GM12878 (cell line): ENCODE data around the gene PLXNB3. TPM values are rescaled to one million over a fixed set of nuclear protein-coding genes. Genes with fewer than 3 reads are reported as not detected.

Experiments
- ATAC-seq: fragments of 200-7000 bp; cut with Tn5 transposase; 3 replicates; pipeline ENCODE4 v1.9.1; 2020; ENCODE audit warnings: mild to moderate bottlenecking, moderate library complexity
- BruUV-seq: library from RNA; stranded (reverse); fragments of 400-500 nt; replicated peaks from 2 replicates; lab custom pipeline; 2021; lab: Mats Ljungman, UMichigan
- CTCF ChIA-PET: fragments of 300-600 bp; sonication (Branson Sonifier 250); formaldehyde crosslinking; extraction: SDS; loops from one replicate; lab custom pipeline; 2021; ENCODE audit warnings: inconsistent platforms; lab: Yijun Ruan, JAX
- POLR2A ChIA-PET: fragments of 350-600 bp; formaldehyde crosslinking; extraction: SDS; loops from one replicate; lab custom pipeline; 2021; ENCODE audit warnings: inconsistent platforms; lab: Charles Lee
- RAD21 ChIA-PET: fragments of 300-600 bp; sonication (Branson Sonifier 250); formaldehyde crosslinking; loops from one replicate; lab custom pipeline; 2023; ENCODE audit warnings: antibody characterized with exemption; ENCODE audit not compliant: unreplicated experiment; lab: Charles Lee
- SMC1A ChIA-PET: fragments of 300-600 bp; sonication (Branson Sonifier 250); formaldehyde crosslinking; loops from one replicate; lab custom pipeline; 2023; ENCODE audit not compliant: unreplicated experiment, uncharacterized antibody; lab: Charles Lee
- DNase-seq: peaks from one replicate; pipeline ENCODE4 v3.0.0-alpha.2; 2011; ENCODE audit warnings: low read depth, low spot score
- FAIRE-seq: peaks from 3 replicates; lab custom pipeline; 2011; peaks lifted over from hg19 to GRCh38; lab: Jason Lieb, UNC
- H2AFZ ChIP-seq: 2 replicates; pipeline ENCODE4 v1.6.0; 2011; ENCODE audit warnings: low read depth, low read length, control low read depth; ENCODE audit not compliant: control insufficient read depth
- H3K27ac ChIP-seq: 2 replicates; pipeline ENCODE4 v1.5.1; 2011; ENCODE audit warnings: control low read depth; ENCODE audit not compliant: control insufficient read depth, insufficient read depth
- H3K27me3 ChIP-seq, 2 experiments: replicated peaks in 1 of 2; 2 replicates each; pipeline versions ENCODE4 v1.6.0 to v1.6.1; 2011; ENCODE audit warnings: low read length in 1 of 2; ENCODE audit not compliant: control insufficient read depth in 2 of 2, insufficient read depth in 2 of 2
- H3K36me3 ChIP-seq, 2 experiments: 2 replicates each; pipeline ENCODE4 v1.5.1; 2011; ENCODE audit warnings: low read length in 1 of 2; ENCODE audit not compliant: control insufficient read depth in 2 of 2, insufficient read depth in 2 of 2
- H3K4me1 ChIP-seq: 2 replicates; pipeline ENCODE4 v1.6.1; 2011; ENCODE audit warnings: mild to moderate bottlenecking, low read length, moderate library complexity, mixed read lengths; ENCODE audit not compliant: control insufficient read depth, insufficient read depth
- H3K4me2 ChIP-seq: 2 replicates; pipeline ENCODE4 v1.6.0; 2011; ENCODE audit warnings: control low read depth; ENCODE audit not compliant: control insufficient read depth, insufficient read depth
- H3K4me3 ChIP-seq: fragments of 200-600 bp; sonication (generic); 2 replicates; pipeline ENCODE4 v1.5.1; 2016
- H3K79me2 ChIP-seq: 2 replicates; pipeline ENCODE4 v1.6.0; 2011; ENCODE audit warnings: low read length; ENCODE audit not compliant: control insufficient read depth, insufficient read depth
- H3K9ac ChIP-seq: 2 replicates; pipeline ENCODE4 v1.8.0; 2011; ENCODE audit warnings: low read length, control low read depth, mixed read lengths; ENCODE audit not compliant: control insufficient read depth, insufficient read depth
- H3K9me3 ChIP-seq: replicated peaks from 3 replicates; pipeline ENCODE4 v1.5.1; 2011; ENCODE audit warnings: mild to moderate bottlenecking, low read length; ENCODE audit not compliant: control insufficient read depth, insufficient read depth
- H4K20me1 ChIP-seq: 2 replicates; pipeline ENCODE4 v1.6.0; 2011; ENCODE audit not compliant: control insufficient read depth, insufficient read depth
- BCL11A ChIP-seq: IDR thresholded peaks from 2 replicates; pipeline ENCODE4 v1.6.1; 2011; ENCODE audit warnings: low read depth, low read length
- BMI1 ChIP-seq: fragments of 450-650 bp; IDR thresholded peaks from 2 replicates; pipeline ENCODE4 v1.6.1; 2016; ENCODE audit warnings: mild to moderate bottlenecking, moderate library complexity, borderline replicate concordance
- CBFB ChIP-seq: IDR thresholded peaks from 2 replicates; pipeline ENCODE4 v1.6.1; 2016; ENCODE audit warnings: antibody characterized with exemption, low read depth
- CBX3 ChIP-seq: fragments of 200-600 bp; sonication (generic); IDR thresholded peaks from 2 replicates; pipeline ENCODE4 v1.6.1; 2016; ENCODE audit warnings: low read depth, borderline replicate concordance
- CHD2 ChIP-seq: IDR thresholded peaks from 2 replicates; pipeline ENCODE4 v1.6.1; 2011; ENCODE audit warnings: low read depth, low read length, improper control_type of control experiment, borderline replicate concordance
- HCFC1 ChIP-seq: fragments of 150-350 bp; IDR thresholded peaks from 2 replicates; pipeline ENCODE4 v1.6.1; 2014; ENCODE audit warnings: low read length
- KAT2A ChIP-seq: conservative IDR thresholded peaks from 2 replicates; pipeline ENCODE4 v1.6.1; 2011; ENCODE audit warnings: low read depth, low read length; ENCODE audit not compliant: control insufficient read depth
- KDM1A ChIP-seq: fragments of 200-600 bp; sonication (generic); IDR thresholded peaks from 2 replicates; pipeline ENCODE4 v1.6.1; 2016; ENCODE audit warnings: borderline replicate concordance
- KLF5 ChIP-seq: fragments of 450-650 bp; IDR thresholded peaks from 2 replicates; pipeline ENCODE4 v1.6.1; 2014; ENCODE audit warnings: mild to moderate bottlenecking; ENCODE audit not compliant: partially characterized antibody
- MTA3 ChIP-seq: IDR thresholded peaks from 2 replicates; pipeline ENCODE4 v1.6.1; 2012; ENCODE audit warnings: low read length, inconsistent platforms, borderline replicate concordance
- NBN ChIP-seq: fragments of 450-650 bp; IDR thresholded peaks from 2 replicates; pipeline ENCODE4 v1.6.1; 2016
- SMAD5 ChIP-seq: IDR thresholded peaks from 2 replicates; pipeline ENCODE4 v1.6.1; 2016; ENCODE audit warnings: antibody characterized with exemption, low read depth
- SREBF1 ChIP-seq: IDR thresholded peaks from 2 replicates; pipeline ENCODE4 v1.6.1; 2012; ENCODE audit warnings: mild to moderate bottlenecking, low read length
- WGBS: methylation state at CpG from one replicate; pipeline ENCODE4 v1.1.6; 2016; ENCODE audit warnings: low lambda C conversion rate; ENCODE audit not compliant: insufficient replicate concordance, insufficient coverage; ENCODE audit errors: missing lambda C conversion rate; 5-methylcytosine and 5-hydroxymethylcytosine counted together
- in situ Hi-C: fragments of 300-500 bp; cut with MboI; formaldehyde crosslinking; loops from 9 replicates; pipeline ENCODE4 v1.14.3; 2018; ENCODE audit warnings: mixed read lengths
- intact Hi-C: fragments of 100-400 bp; cut with micrococcal nuclease; formaldehyde crosslinking; loops from one replicate; pipeline ENCODE4 v1.14.2; 2022; ENCODE audit not compliant: unreplicated experiment
- polyA plus RNA-seq, 11 experiments: library from polyadenylated mRNA; depleted of rRNA in 4 of 11; unstranded in 6 of 11; stranded (reverse) in 5 of 11; fragments of >200 nt; fragmentation: Nextera tagmentation in 4 of 11; fragmentation: Illumina TruSeq in 1 of 11; extraction: Ambion mirVana in 4 of 11; extraction: Trizol in 1 of 11; gene quantifications; 1 replicate in 1 of 11; 2 replicates in 10 of 11; pipeline versions ENCODE4 v1.2.1 to v1.2.3, GENCODE V29; 2011 to 2016; ENCODE audit warnings: inconsistent platforms in 2 of 11, missing spikeins in 2 of 11, low read depth in 1 of 11
- total RNA-seq, 4 experiments: library from RNA; depleted of rRNA in 3 of 4; stranded (reverse); fragments of >200 nt in 3 of 4; fragmentation: Illumina TruSeq in 1 of 4; extraction: Trizol in 1 of 4; gene quantifications; 2 replicates each; pipeline versions ENCODE4 v1.2.1 to v1.2.3, GENCODE V29; 2013 to 2021
- TF ChIP-seq, protein P1 (sequence below): IDR thresholded peaks from 2 replicates; pipeline ENCODE4 v1.6.1; 2012; ENCODE audit warnings: low read depth, low read length, improper control_type of control experiment
- TF ChIP-seq, protein P2 (sequence below): IDR thresholded peaks from 2 replicates; pipeline ENCODE4 v1.6.1; 2011; ENCODE audit warnings: low read depth, mild to moderate bottlenecking, low read length, moderate library complexity, borderline replicate concordance; ENCODE audit errors: extremely low read depth
- TF ChIP-seq, protein P3 (sequence below): fragments of 450-650 bp; conservative IDR thresholded peaks from 2 replicates; pipeline ENCODE4 v1.6.1; 2017; ENCODE audit warnings: mild to moderate bottlenecking, moderate library complexity
- TF ChIP-seq, protein P4 (sequence below): IDR thresholded peaks from 2 replicates; pipeline ENCODE4 v1.6.1; 2012; ENCODE audit warnings: low read depth, low read length, improper control_type of control experiment

PLXNB3 gene
- total and polyA plus RNA-seq, 10 of the 15 experiments (the other 5 are each of a cell fraction or from before 2014, with no cell fraction given), result 0.06 to 0.68 (median 0.19) TPM; not detected in 4

DNA sequence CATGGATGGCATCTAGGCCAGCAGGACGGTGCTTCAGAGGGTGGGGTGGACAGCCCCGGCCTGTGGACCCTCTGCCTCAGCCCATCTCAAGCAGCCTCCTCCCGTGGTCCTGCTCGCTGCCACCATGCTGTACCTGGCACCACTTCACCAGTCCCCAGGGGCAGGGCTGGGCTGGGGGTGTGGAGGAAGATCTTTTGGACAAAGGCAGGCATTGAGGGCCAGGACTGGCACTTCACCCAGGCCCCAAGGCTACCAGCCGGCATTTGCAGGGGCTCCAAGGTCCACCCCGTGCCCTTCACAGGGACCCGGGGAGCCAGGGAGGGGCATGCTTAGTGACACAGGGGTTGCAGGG lies 713 bp downstream of the PLXNB3 start (continued):
- TF ChIP-seq NBN (no peak), BMI1 (no peak), BCL11A (no peak), CBFB (no peak), KLF5 (no peak), SMAD5 (no peak), HCFC1 (no peak), CBX3 (no peak)
- TF ChIP-seq, protein P1, sequence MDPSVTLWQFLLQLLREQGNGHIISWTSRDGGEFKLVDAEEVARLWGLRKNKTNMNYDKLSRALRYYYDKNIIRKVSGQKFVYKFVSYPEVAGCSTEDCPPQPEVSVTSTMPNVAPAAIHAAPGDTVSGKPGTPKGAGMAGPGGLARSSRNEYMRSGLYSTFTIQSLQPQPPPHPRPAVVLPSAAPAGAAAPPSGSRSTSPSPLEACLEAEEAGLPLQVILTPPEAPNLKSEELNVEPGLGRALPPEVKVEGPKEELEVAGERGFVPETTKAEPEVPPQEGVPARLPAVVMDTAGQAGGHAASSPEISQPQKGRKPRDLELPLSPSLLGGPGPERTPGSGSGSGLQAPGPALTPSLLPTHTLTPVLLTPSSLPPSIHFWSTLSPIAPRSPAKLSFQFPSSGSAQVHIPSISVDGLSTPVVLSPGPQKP, result no peak

DNA sequence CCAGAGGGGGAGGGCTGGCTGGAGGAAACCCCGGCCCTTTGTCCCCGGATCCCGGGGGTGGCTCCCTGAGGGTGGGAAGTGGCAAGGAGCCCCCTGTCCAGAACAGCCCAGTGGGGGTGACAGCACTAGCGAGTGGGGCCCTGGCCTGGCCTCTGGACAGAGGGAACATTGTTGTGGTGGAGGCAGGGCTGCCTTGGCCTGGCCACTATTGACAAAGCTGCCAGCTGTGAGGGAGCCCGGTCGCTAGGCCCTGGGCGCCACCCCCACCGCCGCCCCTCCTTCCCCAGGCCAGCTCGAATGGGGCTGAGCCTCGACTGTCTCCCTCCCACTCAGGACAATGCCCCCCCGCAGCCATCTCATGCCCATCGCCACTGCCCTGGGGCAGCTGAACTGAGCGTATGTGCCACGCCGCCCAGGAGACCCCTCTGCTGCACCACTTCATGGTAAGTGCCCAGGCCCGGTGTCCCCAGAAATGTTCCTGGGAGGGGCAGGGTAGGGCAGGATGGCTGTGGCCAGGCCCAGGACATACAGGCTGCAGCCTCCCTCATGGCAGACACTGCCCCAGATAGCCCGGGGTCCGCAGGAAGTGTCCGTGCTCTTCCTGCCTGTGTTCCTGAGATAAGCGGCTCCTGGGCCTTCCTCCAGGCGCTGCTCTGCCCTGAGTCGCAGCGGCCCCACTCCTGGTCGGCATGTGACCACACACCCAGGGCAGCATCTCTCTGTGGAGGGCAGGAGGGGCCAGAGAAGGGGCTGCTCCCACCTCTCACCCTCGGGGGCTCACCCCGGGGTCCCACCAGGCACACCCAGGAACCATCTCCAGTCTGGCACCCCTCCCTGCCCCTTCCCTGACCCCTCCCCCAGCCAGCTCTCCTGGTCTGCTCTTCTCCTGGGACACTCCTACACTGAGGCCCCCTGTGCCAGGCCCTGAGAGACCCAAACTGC lies 1.4 kb downstream of the PLXNB3 start:
- FAIRE-seq (no peak), ATAC-seq (no peak), DNase-seq (no peak)
- H3K36me3 ChIP-seq, result no peaks in the 10 kb centered on the region
- no peak overlapping the region for H3K9ac ChIP-seq
- SMC1A ChIA-PET, result no interaction called here
- in situ Hi-C loops (no loop called here), intact Hi-C loops (no loop called here)
- H3K4me2 ChIP-seq, result no peak overlapping the region
- no peaks in the 10 kb centered on the region for H3K79me2 ChIP-seq
- no peaks in the 10 kb centered on the region for H3K27me3 ChIP-seq
- no peak overlapping the region for H2AFZ ChIP-seq
- RAD21 ChIA-PET, result interaction anchor here (0.7 kb wide), 1 partner anchor 181 kb away, joined by 3 read pairs; no protein-coding TSS in a partner anchor
- no peaks in the 10 kb centered on the region for H4K20me1 ChIP-seq
- 48% methylated on average over 20 of the region's 27 CpGs for WGBS
- CTCF ChIA-PET, result interaction anchor here (1.0 kb wide), 1 partner anchor 98 kb away, joined by 4 read pairs; no protein-coding TSS in a partner anchor
- no peaks in the 10 kb centered on the region for H3K4me1 ChIP-seq
- no peak overlapping the region for H3K27ac ChIP-seq
- POLR2A ChIA-PET, result no interaction called here
- H3K4me3 ChIP-seq, result no peak overlapping the region
- no TSS peak for BruUV-seq
- H3K9me3 ChIP-seq, result no peaks in the 10 kb centered on the region; the same call in 2 of the 3 replicates
- TF ChIP-seq MTA3 (no peak), KDM1A (no peak), SREBF1 (no peak), CHD2 (no peak), SMAD5 (no peak), KAT2A (no peak)
- TF ChIP-seq, protein P2, sequence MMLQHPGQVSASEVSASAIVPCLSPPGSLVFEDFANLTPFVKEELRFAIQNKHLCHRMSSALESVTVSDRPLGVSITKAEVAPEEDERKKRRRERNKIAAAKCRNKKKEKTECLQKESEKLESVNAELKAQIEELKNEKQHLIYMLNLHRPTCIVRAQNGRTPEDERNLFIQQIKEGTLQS, result no peak
- TF ChIP-seq, protein P3, sequence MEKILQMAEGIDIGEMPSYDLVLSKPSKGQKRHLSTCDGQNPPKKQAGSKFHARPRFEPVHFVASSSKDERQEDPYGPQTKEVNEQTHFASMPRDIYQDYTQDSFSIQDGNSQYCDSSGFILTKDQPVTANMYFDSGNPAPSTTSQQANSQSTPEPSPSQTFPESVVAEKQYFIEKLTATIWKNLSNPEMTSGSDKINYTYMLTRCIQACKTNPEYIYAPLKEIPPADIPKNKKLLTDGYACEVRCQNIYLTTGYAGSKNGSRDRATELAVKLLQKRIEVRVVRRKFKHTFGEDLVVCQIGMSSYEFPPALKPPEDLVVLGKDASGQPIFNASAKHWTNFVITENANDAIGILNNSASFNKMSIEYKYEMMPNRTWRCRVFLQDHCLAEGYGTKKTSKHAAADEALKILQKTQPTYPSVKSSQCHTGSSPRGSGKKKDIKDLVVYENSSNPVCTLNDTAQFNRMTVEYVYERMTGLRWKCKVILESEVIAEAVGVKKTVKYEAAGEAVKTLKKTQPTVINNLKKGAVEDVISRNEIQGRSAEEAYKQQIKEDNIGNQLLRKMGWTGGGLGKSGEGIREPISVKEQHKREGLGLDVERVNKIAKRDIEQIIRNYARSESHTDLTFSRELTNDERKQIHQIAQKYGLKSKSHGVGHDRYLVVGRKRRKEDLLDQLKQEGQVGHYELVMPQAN, result no peak
- TF ChIP-seq, protein P4, sequence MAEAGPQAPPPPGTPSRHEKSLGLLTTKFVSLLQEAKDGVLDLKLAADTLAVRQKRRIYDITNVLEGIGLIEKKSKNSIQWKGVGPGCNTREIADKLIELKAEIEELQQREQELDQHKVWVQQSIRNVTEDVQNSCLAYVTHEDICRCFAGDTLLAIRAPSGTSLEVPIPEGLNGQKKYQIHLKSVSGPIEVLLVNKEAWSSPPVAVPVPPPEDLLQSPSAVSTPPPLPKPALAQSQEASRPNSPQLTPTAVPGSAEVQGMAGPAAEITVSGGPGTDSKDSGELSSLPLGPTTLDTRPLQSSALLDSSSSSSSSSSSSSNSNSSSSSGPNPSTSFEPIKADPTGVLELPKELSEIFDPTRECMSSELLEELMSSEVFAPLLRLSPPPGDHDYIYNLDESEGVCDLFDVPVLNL, result no peak
